Endothelial cell of umbilical vein (primary cell): ENCODE measurements around the gene C10orf105. TPM values are rescaled to one million over a fixed set of nuclear protein-coding genes. Genes with fewer than 3 reads are reported as not detected.

Experiments used
- BruUV-seq: library from RNA; stranded (reverse); fragments of 400-500 nt; replicated peaks from 2 replicates; lab custom pipeline; 2021; lab: Mats Ljungman, UMichigan
- CTCF ChIA-PET: fragments of 300-600, 350-600 bp; sonication (Branson Sonifier 250); formaldehyde crosslinking; loops from one replicate; lab custom pipeline; 2021; ENCODE audit warnings: antibody characterized with exemption, inconsistent platforms; lab: Charles Lee
- POLR2A ChIA-PET: fragments of 300-600, 350-600 bp; sonication (Branson Sonifier 250); formaldehyde crosslinking; loops from one replicate; lab custom pipeline; 2021; ENCODE audit warnings: antibody characterized with exemption, inconsistent platforms; lab: Charles Lee
- DNase-seq: peaks from one replicate; pipeline ENCODE4 v3.0.0-alpha.2; 2011; ENCODE audit warnings: low read depth, low spot score
- FAIRE-seq: peaks from 2 replicates; lab custom pipeline; 2011; peaks lifted over from hg19 to GRCh38; lab: Jason Lieb, UNC
- H2AFZ ChIP-seq: 2 replicates; pipeline ENCODE4 v1.6.0; 2012; ENCODE audit warnings: low read depth, low read length, control low read depth, inconsistent platforms
- H3K27ac ChIP-seq: 2 replicates; pipeline ENCODE4 v1.5.1; 2011; ENCODE audit warnings: low read depth, mild to moderate bottlenecking, control low read depth, low read length, moderate library complexity; ENCODE audit not compliant: insufficient read depth
- H3K27me3 ChIP-seq, 2 experiments: 2 replicates each; pipeline versions ENCODE4 v1.6.0 to v1.6.1; 2011; ENCODE audit warnings: low read length in 2 of 2, mixed read lengths in 1 of 2; ENCODE audit not compliant: control insufficient read depth in 2 of 2, insufficient read depth in 2 of 2
- H3K36me3 ChIP-seq, 2 experiments: 2 replicates in 1 of 2; 3 replicates in 1 of 2; pipeline ENCODE4 v1.5.1; 2011; ENCODE audit warnings: low read length in 2 of 2, mild to moderate bottlenecking in 1 of 2, moderate library complexity in 1 of 2; ENCODE audit not compliant: control insufficient read depth in 2 of 2, insufficient read depth in 2 of 2; ENCODE audit errors: extremely low read depth in 1 of 2
- H3K4me1 ChIP-seq: 3 replicates; pipeline ENCODE4 v1.5.1; 2011; ENCODE audit warnings: mild to moderate bottlenecking, low read length; ENCODE audit not compliant: control insufficient read depth, insufficient read depth; ENCODE audit errors: extremely low read depth
- H3K4me2 ChIP-seq: 2 replicates; pipeline ENCODE4 v1.6.1; 2011; ENCODE audit warnings: low read length, control low read depth, mixed read lengths; ENCODE audit not compliant: insufficient read depth
- H3K4me3 ChIP-seq, 3 experiments: fragments of 200-600 bp in 1 of 3; sonication (generic), shearing (Covaris generic) in 1 of 3; replicated peaks in 1 of 3; 2 replicates each; pipeline ENCODE4 v1.5.1; 2011 to 2016; ENCODE audit warnings: control low read depth in 3 of 3, low read length in 3 of 3, mild to moderate bottlenecking in 2 of 3, inconsistent platforms in 1 of 3, low read depth in 1 of 3, moderate library complexity in 1 of 3; ENCODE audit not compliant: insufficient read depth in 1 of 3
- H3K79me2 ChIP-seq: 2 replicates; pipeline ENCODE4 v1.6.0; 2012; ENCODE audit warnings: low read length, inconsistent platforms; ENCODE audit not compliant: control insufficient read depth, insufficient read depth
- H3K9ac ChIP-seq: replicated peaks from 2 replicates; pipeline ENCODE3; 2011; ENCODE audit warnings: low read length, control low read depth; ENCODE audit not compliant: insufficient read depth; ENCODE audit errors: extremely low read depth
- H3K9me1 ChIP-seq: replicated peaks from 3 replicates; pipeline ENCODE4 v1.6.0; 2011; ENCODE audit warnings: mild to moderate bottlenecking, low read length; ENCODE audit not compliant: control insufficient read depth, insufficient read depth; ENCODE audit errors: extremely low read depth
- H3K9me3 ChIP-seq: replicated peaks from 2 replicates; pipeline ENCODE4 v1.5.1; 2012; ENCODE audit warnings: low read length, inconsistent platforms; ENCODE audit not compliant: control insufficient read depth, insufficient read depth
- H4K20me1 ChIP-seq: replicated peaks from 2 replicates; pipeline ENCODE3; 2011; ENCODE audit warnings: mild to moderate bottlenecking, low read length; ENCODE audit not compliant: control insufficient read depth, insufficient read depth; ENCODE audit errors: extremely low read depth
- CTCF ChIP-seq, 2 donors: IDR thresholded peaks; 1 replicate in 1 of 2; 2 replicates in 1 of 2; pipeline ENCODE4 v1.5.1; 2011; ENCODE audit warnings: low read length in 2 of 2, mild to moderate bottlenecking in 2 of 2, moderate library complexity in 2 of 2, control low read depth in 1 of 2, inconsistent platforms in 1 of 2, low read depth in 1 of 2; ENCODE audit not compliant: insufficient read depth in 1 of 2; ENCODE audit errors: extremely low read depth in 1 of 2
- EZH2 ChIP-seq: IDR thresholded peaks from 2 replicates; pipeline ENCODE4 v1.6.1; 2012; ENCODE audit warnings: borderline replicate concordance, low read depth, mild to moderate bottlenecking, moderate library complexity, low read length, inconsistent platforms; ENCODE audit not compliant: severe bottlenecking
- FOS ChIP-seq: IDR thresholded peaks from 2 replicates; pipeline ENCODE4 v1.6.1; 2011; ENCODE audit warnings: mild to moderate bottlenecking, low read length, moderate library complexity, borderline replicate concordance; ENCODE audit not compliant: insufficient read depth
- GATA2 ChIP-seq: IDR thresholded peaks from 2 replicates; pipeline ENCODE4 v1.7.0; 2011; ENCODE audit warnings: low read depth, mild to moderate bottlenecking, moderate library complexity, mixed read lengths, low read length; ENCODE audit not compliant: insufficient read length, insufficient read depth
- JUN ChIP-seq: IDR thresholded peaks from 2 replicates; pipeline ENCODE4 v1.6.1; 2011; ENCODE audit warnings: borderline replicate concordance, low read depth; ENCODE audit not compliant: insufficient read length, insufficient read depth
- MAX ChIP-seq: IDR thresholded peaks from 2 replicates; pipeline ENCODE4 v1.6.1; 2011; ENCODE audit not compliant: insufficient read depth, insufficient read length
- MYC ChIP-seq: IDR thresholded peaks from one replicate; pipeline ENCODE4 v1.6.1; 2011; ENCODE audit warnings: mild to moderate bottlenecking, low read depth, low read length
- POLR2A ChIP-seq: IDR thresholded peaks from 2 replicates; pipeline ENCODE4 v1.6.1; 2012; ENCODE audit warnings: low read depth, mild to moderate bottlenecking, control low read depth, low read length
- POLR2AphosphoS5 ChIP-seq: IDR thresholded peaks from 2 replicates; pipeline ENCODE4 v1.6.1; 2012; ENCODE audit warnings: low read depth, mild to moderate bottlenecking, control low read depth, low read length, moderate library complexity; ENCODE audit not compliant: insufficient read depth
- dilution Hi-C: fragments of 300-500 bp; cut with MboI; formaldehyde crosslinking; loops from one replicate; pipeline ENCODE4 v1.15.0; 2019; ENCODE audit warnings: low sequenced_read_pairs; ENCODE audit not compliant: extremely low pct_ligation_motif_present
- intact Hi-C: fragments of 100-400 bp; cut with micrococcal nuclease; formaldehyde crosslinking; loops from one replicate; pipeline ENCODE4 v1.10.0; 2022
- polyA plus RNA-seq, 4 experiments: library from polyadenylated mRNA; depleted of rRNA in 3 of 4; stranded (reverse) in 3 of 4; unstranded in 1 of 4; fragments of >200 nt; gene quantifications; 2 replicates each; pipeline versions ENCODE4 v1.2.1 to v1.2.3, GENCODE V29; 2011 to 2012; ENCODE audit warnings: missing spikeins in 1 of 4
- total RNA-seq: library from RNA; stranded (reverse); gene quantifications from 2 replicates; pipeline ENCODE4 v1.2.3, GENCODE V29; 2021

The C10orf105 gene
- total and polyA plus RNA-seq, 2 donors (not counting 3 experiments of a cell fraction or from before 2014, with no cell fraction given): not detected

GRCh38 chr10:71720288-71720687, 710 bp upstream of the C10orf105 start:
- ChIA-PET CTCF (interaction anchor here (0.5 to 3.9 kb wide), 3 partner anchors 12 to 188 kb away, joined by 3 to 19 read pairs (median 6); no protein-coding TSS in a partner anchor), POLR2A (no interaction called here)
- Histone ChIP-seq H3K4me3 (no peak overlapping the region), H3K79me2 (no peaks in the 10 kb centered on the region), H3K9ac (no peak overlapping the region), H3K4me1 (no peaks in the 10 kb centered on the region), H3K27ac (no peak overlapping the region), H3K9me3 (no peaks in the 10 kb centered on the region), H3K9me1 (no peaks in the 10 kb centered on the region), H4K20me1 (no peaks in the 10 kb centered on the region), H3K27me3 (peaks cover 0 to 2% of the 10 kb centered on the region in 2 experiments), H3K36me3 (no peaks in the 10 kb centered on the region), H3K4me2 (no peak overlapping the region), H2AFZ (no peak overlapping the region)
- FAIRE-seq: no peak
- no TSS peak for BruUV-seq
- no peak for DNase-seq
- intact Hi-C loops: loop anchor here (10.0 kb wide), 1 partner anchor 175 kb away; no protein-coding TSS in a partner anchor
- TF ChIP-seq POLR2A (no peak), EZH2 (no peak)
- dilution Hi-C loops: no loop called here

- no peaks in the 10 kb centered on the region for H3K36me3 ChIP-seq
- H3K4me1 ChIP-seq: no peaks in the 10 kb centered on the region
- ChIA-PET POLR2A (no interaction called here), CTCF (interaction anchor here (1.4 to 3.9 kb wide), 2 partner anchors 10 to 22 kb away, joined by 6 to 19 read pairs; no protein-coding TSS in a partner anchor)
- no TSS peak for BruUV-seq
- dilution Hi-C loops (no loop called here), intact Hi-C loops (no loop called here)
- no peak overlapping the region for H3K4me2 ChIP-seq
- TF ChIP-seq CTCF (IDR thresholded peaks at IDR 0.05; ENCODE audit: extremely low read depth in 1 of 2, insufficient read depth in 1 of 2, low read depth in 1 of 2, low read length in 2 of 2): no peak
- TF ChIP-seq POLR2A: no peak
- TF ChIP-seq POLR2AphosphoS5: no peak
- TF ChIP-seq MAX: no peak
- TF ChIP-seq EZH2: no peak
- TF ChIP-seq GATA2: no peak
- no peak for TF ChIP-seq MYC
- TF ChIP-seq FOS: no peak
- TF ChIP-seq JUN: no peak
- H3K9me3 ChIP-seq: no peaks in the 10 kb centered on the region
- H3K79me2 ChIP-seq: no peaks in the 10 kb centered on the region
- H3K27ac ChIP-seq: no peak overlapping the region
- no peaks in the 10 kb centered on the region for H3K9me1 ChIP-seq
- H3K9ac ChIP-seq: no peak overlapping the region
- DNase-seq: no peak
- no peak overlapping the region for H2AFZ ChIP-seq
- no peak overlapping the region for H3K4me3 ChIP-seq
- FAIRE-seq: no peak
- H4K20me1 ChIP-seq: no peaks in the 10 kb centered on the region
- peaks cover 0 to 2% of the 10 kb centered on the region in 2 experiments for H3K27me3 ChIP-seq
Measured at GRCh38 chr10:71719042-71719441, 536 bp downstream of the C10orf105 start.
